GM23248 (cell line): Measurements from ENCODE around the gene ZHX3. TPM values are rescaled to one million over a fixed set of nuclear protein-coding genes. Genes with fewer than 3 reads are reported as not detected.

Experiments used
- DNase-seq: peaks from one replicate; pipeline ENCODE4 v3.0.0-alpha.2; 2015
- H2AFZ ChIP-seq: fragments of 200-600 bp; sonication (generic); 2 replicates; pipeline ENCODE4 v1.6.1; 2016; ENCODE audit warnings: antibody characterized with exemption
- H3F3A ChIP-seq: fragments of 200-600 bp; sonication (generic); 2 replicates; pipeline ENCODE4 v1.6.1; 2016; ENCODE audit warnings: mild to moderate bottlenecking, antibody characterized with exemption, mixed run types; ENCODE audit not compliant: insufficient read depth
- H3K27ac ChIP-seq: fragments of 200-600 bp; sonication (generic); 2 replicates; pipeline ENCODE4 v1.5.1; 2016; ENCODE audit warnings: mild to moderate bottlenecking
- H3K27me3 ChIP-seq: fragments of 200-600 bp; sonication (generic); replicated peaks from 2 replicates; pipeline ENCODE4 v1.6.1; 2016; ENCODE audit warnings: mild to moderate bottlenecking; ENCODE audit not compliant: insufficient read depth
- H3K36me3 ChIP-seq: fragments of 200-600 bp; sonication (generic); 2 replicates; pipeline ENCODE4 v1.6.1; 2016; ENCODE audit warnings: low read depth, mild to moderate bottlenecking
- H3K4me1 ChIP-seq: fragments of 200-600 bp; sonication (generic); 2 replicates; pipeline ENCODE4 v1.6.1; 2016; ENCODE audit warnings: mild to moderate bottlenecking; ENCODE audit not compliant: insufficient read depth
- H3K4me2 ChIP-seq: fragments of 200-600 bp; sonication (generic); one replicate; pipeline ENCODE4 v1.6.1; 2016; ENCODE audit warnings: mild to moderate bottlenecking; ENCODE audit not compliant: unreplicated experiment
- H3K4me3 ChIP-seq: fragments of 200-600 bp; sonication (generic); 2 replicates; pipeline ENCODE4 v1.5.1; 2016; ENCODE audit warnings: mild to moderate bottlenecking
- H3K79me2 ChIP-seq: fragments of 200-600 bp; sonication (generic); 2 replicates; pipeline ENCODE4 v1.6.1; 2016; ENCODE audit warnings: mild to moderate bottlenecking; ENCODE audit not compliant: insufficient read depth
- H3K9ac ChIP-seq: fragments of 200-600 bp; sonication (generic); 2 replicates; pipeline ENCODE4 v1.6.1; 2016; ENCODE audit warnings: mild to moderate bottlenecking
- H3K9me2 ChIP-seq: fragments of 200-600 bp; sonication (generic); 2 replicates; pipeline ENCODE4 v1.6.1; 2016; ENCODE audit warnings: mixed run types, mild to moderate bottlenecking, moderate library complexity; ENCODE audit not compliant: insufficient read depth
- H3K9me3 ChIP-seq: fragments of 200-600 bp; sonication (generic); one replicate; pipeline ENCODE4 v1.6.1; 2017; ENCODE audit warnings: low read depth
- H4K20me1 ChIP-seq: fragments of 200-600 bp; sonication (generic); 2 replicates; pipeline ENCODE4 v1.6.0; 2016; ENCODE audit not compliant: insufficient read depth
- EZH2 ChIP-seq: fragments of 200-600 bp; sonication (generic); IDR thresholded peaks from 2 replicates; pipeline ENCODE4 v1.6.1; 2018; ENCODE audit warnings: antibody characterized with exemption, mild to moderate bottlenecking; ENCODE audit not compliant: insufficient read depth, poor library complexity, severe bottlenecking
- EZH2phosphoT487 ChIP-seq: fragments of 200-600 bp; sonication (generic); IDR thresholded peaks from 2 replicates; pipeline ENCODE4 v1.6.1; 2018; ENCODE audit warnings: antibody characterized with exemption, moderate library complexity, mild to moderate bottlenecking, low read depth; ENCODE audit not compliant: insufficient read depth
- WGBS, 2 experiments: methylation state at CpG; one replicate each; pipeline ENCODE4 v1.1.6; 2015 to 2017; ENCODE audit warnings: low lambda C conversion rate in 2 of 2, low coverage in 1 of 2; ENCODE audit errors: missing lambda C conversion rate in 2 of 2; 5-methylcytosine and 5-hydroxymethylcytosine counted together
- in situ Hi-C: fragments of 300-500 bp; cut with MboI; formaldehyde crosslinking; loops from 2 replicates; pipeline ENCODE4 v1.15.0; 2020
- polyA plus RNA-seq: library from polyadenylated mRNA; unstranded; fragments of >200 nt; fragmentation: Nextera tagmentation; extraction: Ambion mirVana; gene quantifications from 2 replicates; pipeline ENCODE4 v1.2.1, GENCODE V29; 2016
- total RNA-seq: library from RNA; depleted of rRNA; stranded (reverse); fragments of >200 nt; shearing (Covaris generic); gene quantifications from 2 replicates; pipeline ENCODE4 v1.2.3, GENCODE V29; 2014

Gene ZHX3
- total and polyA plus RNA-seq, 2 experiments from 2014 or later = 9.8 to 38.5 TPM

- Histone ChIP-seq H3K9me2 (no peaks in the 10 kb centered on the region), H3K4me2 (no peak overlapping the region), H3K4me1 (peaks cover 18% of the 10 kb centered on the region), H3K79me2 (no peaks in the 10 kb centered on the region), H3K27me3 (no peaks in the 10 kb centered on the region), H4K20me1 (no peaks in the 10 kb centered on the region), H2AFZ (peak overlapping the region; percentile 83), H3K9me3 (no peaks in the 10 kb centered on the region), H3K4me3 (no peak overlapping the region), H3K27ac (peak overlapping the region; percentile 95), H3F3A (peaks cover 23% of the 10 kb centered on the region), H3K9ac (peak overlapping the region; percentile 76; the same call in 1 of the 2 replicates), H3K36me3 (no peaks in the 10 kb centered on the region)
- in situ Hi-C loops = loop anchor here (25.0 kb wide), 1 partner anchor 343 kb away; no protein-coding TSS in a partner anchor
- peak; percentile 45 for DNase-seq
- TF ChIP-seq EZH2phosphoT487 (no peak), EZH2 (no peak)
- WGBS, 2 experiments = 54 to 56% methylated on average over 5 of the region's 5 CpGs
These were observed 12.8 kb upstream of the ZHX3 start for GRCh38 chr20:41330343-41330720.

DNA sequence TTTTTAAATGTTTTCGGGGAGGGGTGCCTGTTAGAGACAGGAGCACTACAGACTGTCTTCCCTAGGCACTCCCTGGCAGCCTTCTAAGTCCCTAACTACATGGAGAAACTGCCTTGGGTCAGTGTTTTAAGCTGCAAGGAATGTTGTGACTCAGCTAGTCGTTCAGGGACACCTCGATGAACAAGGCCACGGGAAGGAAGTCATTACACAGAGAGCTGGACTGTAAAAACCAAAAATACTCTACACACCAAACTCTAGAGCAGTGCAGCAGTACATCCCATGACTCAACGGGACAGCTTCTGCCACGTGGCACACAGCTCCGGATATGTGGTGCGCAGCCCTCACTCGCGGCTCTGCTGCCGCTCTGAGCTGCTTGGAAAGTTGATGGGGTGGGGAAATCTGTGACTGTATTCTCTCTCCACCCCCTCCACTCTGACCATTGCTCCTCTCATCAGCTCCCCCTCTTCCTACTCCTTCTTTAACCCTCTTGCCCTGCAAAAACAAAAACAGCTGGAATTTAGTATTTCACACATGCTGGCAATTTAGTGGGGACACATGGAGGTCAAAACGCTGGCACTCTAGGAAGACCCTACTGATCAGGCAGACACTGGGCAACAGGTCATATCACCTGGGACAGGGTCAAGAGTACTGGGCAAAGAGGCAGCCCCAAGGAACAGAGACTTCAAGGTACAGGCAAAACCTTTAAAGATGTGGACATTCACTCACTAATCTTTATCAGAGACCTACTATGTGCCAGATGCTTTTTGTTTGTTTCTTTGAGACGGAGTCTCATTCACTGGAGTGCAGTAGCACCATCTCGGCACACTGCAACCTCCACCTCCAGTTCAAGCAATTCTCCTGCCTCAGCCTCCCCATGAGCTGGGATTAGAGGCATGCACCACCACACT, 12.2 kb upstream of the ZHX3 start:
- TF ChIP-seq EZH2 (no peak), EZH2phosphoT487 (no peak)
- 14 to 15% methylated on average over 14 of the region's 14 CpGs for WGBS, 2 experiments
- H3K9me2 ChIP-seq = no peaks in the 10 kb centered on the region
- peak overlapping the region; percentile 84 for H3K4me2 ChIP-seq
- peak overlapping the region; percentile 83 for H2AFZ ChIP-seq
- no peaks in the 10 kb centered on the region for H3K9me3 ChIP-seq
- peak overlapping the region; percentile 48 for H3K4me3 ChIP-seq
- H3K27me3 ChIP-seq = no peaks in the 10 kb centered on the region
- no peaks in the 10 kb centered on the region for H3K79me2 ChIP-seq
- H3K9ac ChIP-seq = peak overlapping the region; percentile 76
- peaks cover 18% of the 10 kb centered on the region for H3K4me1 ChIP-seq
- DNase-seq = peak; percentile 98
- no peaks in the 10 kb centered on the region for H3K36me3 ChIP-seq
- no peaks in the 10 kb centered on the region for H4K20me1 ChIP-seq
- peaks cover 23% of the 10 kb centered on the region for H3F3A ChIP-seq
- in situ Hi-C loops = loop anchor here (25.0 kb wide), 1 partner anchor 342 kb away; no protein-coding TSS in a partner anchor
- peak overlapping the region; percentile 95 for H3K27ac ChIP-seq

- no peaks in the 10 kb centered on the region for H3K27me3 ChIP-seq
- no peak overlapping the region for H3K4me2 ChIP-seq
- no peaks in the 10 kb centered on the region for H3K9me2 ChIP-seq
- WGBS, 2 experiments = 96 to 98% methylated on average over 5 of the region's 5 CpGs
- H3K36me3 ChIP-seq = no peaks in the 10 kb centered on the region
- H3F3A ChIP-seq = peaks cover 23% of the 10 kb centered on the region
- H3K79me2 ChIP-seq = no peaks in the 10 kb centered on the region
- peaks cover 19% of the 10 kb centered on the region for H3K4me1 ChIP-seq
- in situ Hi-C loops = loop anchor here (25.0 kb wide), 1 partner anchor 340 kb away; no protein-coding TSS in a partner anchor
- H3K9me3 ChIP-seq = no peaks in the 10 kb centered on the region
- H3K4me3 ChIP-seq = no peak overlapping the region
- no peak overlapping the region for H3K9ac ChIP-seq
- TF ChIP-seq EZH2phosphoT487 = no peak
- no peak for TF ChIP-seq EZH2
- no peak for DNase-seq
- H2AFZ ChIP-seq = peak overlapping the region; percentile 45; the same call in 1 of the 2 replicates
- no peaks in the 10 kb centered on the region for H4K20me1 ChIP-seq
- no peak overlapping the region for H3K27ac ChIP-seq
These were observed 9.6 kb upstream of the ZHX3 start for GRCh38 chr20:41327178-41327577.

DNA sequence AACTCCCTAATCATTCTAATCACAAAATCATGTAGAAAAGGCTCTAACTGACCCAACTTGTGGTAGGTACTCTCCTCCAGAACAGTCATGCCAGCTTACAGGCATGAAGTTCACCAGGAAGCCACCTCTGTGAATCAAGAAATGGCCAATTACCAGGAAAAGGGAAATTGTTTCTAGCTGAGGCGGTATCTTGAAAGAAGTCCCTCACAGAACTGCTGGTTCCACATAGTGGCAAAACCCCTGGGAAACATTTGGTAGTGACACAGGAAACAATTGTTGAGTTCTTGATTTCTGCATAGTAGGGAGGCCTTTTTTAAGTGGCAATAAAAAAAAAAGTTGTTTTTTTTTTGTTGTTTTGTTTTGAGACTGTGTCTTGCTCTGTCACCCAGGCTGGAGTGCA, 3.4 kb upstream of the ZHX3 start:
- no peak overlapping the region for H3K9ac ChIP-seq
- no peaks in the 10 kb centered on the region for H4K20me1 ChIP-seq
- no peak overlapping the region for H3K4me3 ChIP-seq
- H3K9me2 ChIP-seq = no peaks in the 10 kb centered on the region
- H3K36me3 ChIP-seq = no peaks in the 10 kb centered on the region
- H2AFZ ChIP-seq = 0 out of 2 replicates have a peak overlapping the region, but pooled peaks have one; percentile 8
- in situ Hi-C loops = no loop called here
- H3K9me3 ChIP-seq = no peaks in the 10 kb centered on the region
- H3K27ac ChIP-seq = peak overlapping the region; percentile 58
- H3K79me2 ChIP-seq = peaks cover 8% of the 10 kb centered on the region
- no peaks in the 10 kb centered on the region for H3K27me3 ChIP-seq
- H3K4me1 ChIP-seq = peaks cover 15% of the 10 kb centered on the region
- 97 to 100% methylated on average over 1 of the region's 1 CpG for WGBS, 2 experiments
- DNase-seq = no peak
- TF ChIP-seq EZH2phosphoT487 (no peak), EZH2 (no peak)
- H3K4me2 ChIP-seq = no peak overlapping the region
- peaks cover 31% of the 10 kb centered on the region for H3F3A ChIP-seq
